Panc1 (cell line): ENCODE data around the gene FAM81B. TPM values are rescaled to one million over a fixed set of nuclear protein-coding genes. Genes with fewer than 3 reads are reported as not detected.

Experiments used
- ATAC-seq: fragments of 200-7000 bp; cut with Tn5 transposase; 2 replicates; pipeline ENCODE4 v1.9.1; 2020; ENCODE audit warnings: mild to moderate bottlenecking, moderate library complexity
- BruUV-seq: library from RNA; stranded (reverse); fragments of 400-500 nt; replicated peaks from 2 replicates; lab custom pipeline; 2021; lab: Mats Ljungman, UMichigan
- CTCF ChIA-PET: fragments of 300-600 bp; sonication (Branson Sonifier 250); formaldehyde crosslinking; loops from one replicate; lab custom pipeline; 2022; ENCODE audit warnings: antibody characterized with exemption; lab: Charles Lee
- POLR2A ChIA-PET: fragments of 300-600 bp; sonication (Branson Sonifier 250); formaldehyde crosslinking; loops from one replicate; lab custom pipeline; 2022; ENCODE audit warnings: antibody characterized with exemption; lab: Charles Lee
- DNase-seq: peaks from one replicate; pipeline ENCODE4 v3.0.0-alpha.2; 2010; ENCODE audit warnings: low read depth, low spot score
- H3K27ac ChIP-seq: 2 replicates; pipeline ENCODE4 v1.5.1; 2011; ENCODE audit warnings: mild to moderate bottlenecking, low read length, inconsistent platforms
- H3K27me3 ChIP-seq: fragments of 200-500 bp; sonication (Bioruptor generic); 2 replicates; pipeline ENCODE4 v1.6.0; 2014; ENCODE audit warnings: low read length, inconsistent platforms; ENCODE audit not compliant: control insufficient read depth, insufficient read depth
- H3K36me3 ChIP-seq: fragments of 200-500 bp; sonication (Bioruptor generic); 2 replicates; pipeline ENCODE4 v1.5.1; 2014; ENCODE audit warnings: inconsistent platforms, mild to moderate bottlenecking, low read length, moderate library complexity; ENCODE audit not compliant: control insufficient read depth, insufficient read depth
- H3K4me1 ChIP-seq: 2 replicates; pipeline ENCODE4 v1.5.1; 2011; ENCODE audit warnings: inconsistent platforms, mild to moderate bottlenecking, low read length, moderate library complexity; ENCODE audit not compliant: control insufficient read depth, insufficient read depth
- H3K4me3 ChIP-seq, 2 experiments: 2 replicates each; pipeline ENCODE4 v1.5.1; 2011 to 2012; ENCODE audit warnings: low read depth in 2 of 2, low read length in 2 of 2, mild to moderate bottlenecking in 2 of 2, inconsistent platforms in 1 of 2, moderate library complexity in 1 of 2
- H3K9me3 ChIP-seq: fragments of 200-500 bp; sonication (Bioruptor generic); 2 replicates; pipeline ENCODE4 v1.5.1; 2014; ENCODE audit warnings: low read depth, mild to moderate bottlenecking, inconsistent platforms, low read length, moderate library complexity; ENCODE audit not compliant: control insufficient read depth, insufficient read depth
- POLR2AphosphoS5 ChIP-seq: IDR thresholded peaks from 2 replicates; pipeline ENCODE4 v1.6.1; 2012; ENCODE audit warnings: mild to moderate bottlenecking, low read depth, low read length, moderate library complexity
- SIN3A ChIP-seq: IDR thresholded peaks from 2 replicates; pipeline ENCODE4 v1.6.1; 2012; ENCODE audit warnings: low read depth, mild to moderate bottlenecking, low read length, moderate library complexity, borderline replicate concordance; ENCODE audit not compliant: insufficient read depth
- TCF7L2 ChIP-seq: IDR thresholded peaks from 2 replicates; pipeline ENCODE4 v1.6.1; 2011; ENCODE audit warnings: mild to moderate bottlenecking, low read depth, low read length, inconsistent platforms
- in situ Hi-C: cut with HindIII; loops from 2 replicates; pipeline ENCODE4 v1.10.0; 2016; ENCODE audit warnings: low sequenced_read_pairs, low pct_unique_long_range_greater_than_20kb
- intact Hi-C: fragments of 100-400 bp; cut with micrococcal nuclease; formaldehyde crosslinking; loops from one replicate; pipeline ENCODE4 v1.10.0; 2022; ENCODE audit not compliant: unreplicated experiment
- total RNA-seq: library from RNA; stranded (reverse); gene quantifications from one replicate; pipeline ENCODE4 v1.2.1, GENCODE V29; 2021; ENCODE audit not compliant: unreplicated experiment
- TF ChIP-seq, protein P1 (sequence below): fragments of 450-650 bp; IDR thresholded peaks from 2 replicates; pipeline ENCODE4 v1.5.1; 2017; ENCODE audit warnings: mild to moderate bottlenecking
- TF ChIP-seq, protein P2 (sequence below), 2 experiments: IDR thresholded peaks; 2 replicates each; pipeline ENCODE4 v1.6.1; 2011 to 2012; ENCODE audit warnings: low read depth in 2 of 2, control low read depth in 1 of 2, low read length in 1 of 2, mild to moderate bottlenecking in 1 of 2, moderate library complexity in 1 of 2; ENCODE audit not compliant: insufficient read depth in 1 of 2

FAM81B gene
- total RNA-seq, 1 experiment from 2014 or later, result not detected

DNA sequence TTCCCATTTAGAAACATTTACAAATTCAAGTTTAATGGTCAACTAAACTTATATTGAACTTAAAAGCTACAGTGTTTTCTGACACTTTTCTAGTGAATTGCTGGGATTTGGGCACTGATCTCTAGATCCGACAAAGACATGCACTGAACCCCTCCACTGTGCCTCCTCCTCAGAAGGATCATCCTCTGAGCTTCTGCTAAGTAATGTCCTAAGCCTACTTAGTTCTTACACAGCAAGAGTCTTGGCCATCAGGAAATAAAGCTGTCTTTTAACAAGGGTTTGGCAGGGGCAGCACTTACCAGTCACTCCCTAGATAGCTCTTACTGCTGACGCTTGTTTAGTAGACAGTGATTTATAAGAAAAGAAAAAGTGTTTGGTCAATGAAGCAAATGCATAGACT lies 50.5 kb downstream of the FAM81B start:
- ChIA-PET CTCF (no interaction called here), POLR2A (no interaction called here)
- no TSS peak for BruUV-seq
- Histone ChIP-seq H3K9me3 (no peaks in the 10 kb centered on the region), H3K27me3 (peaks cover 12% of the 10 kb centered on the region), H3K4me1 (no peaks in the 10 kb centered on the region), H3K36me3 (no peaks in the 10 kb centered on the region), H3K27ac (no peak overlapping the region), H3K4me3 (no peak overlapping the region)
- in situ Hi-C loops, result no loop called here
- intact Hi-C loops, result no loop called here
- ATAC-seq (no peak), DNase-seq (no peak)
- TF ChIP-seq TCF7L2 (no peak), SIN3A (no peak), POLR2AphosphoS5 (no peak)
- TF ChIP-seq, protein P1, sequence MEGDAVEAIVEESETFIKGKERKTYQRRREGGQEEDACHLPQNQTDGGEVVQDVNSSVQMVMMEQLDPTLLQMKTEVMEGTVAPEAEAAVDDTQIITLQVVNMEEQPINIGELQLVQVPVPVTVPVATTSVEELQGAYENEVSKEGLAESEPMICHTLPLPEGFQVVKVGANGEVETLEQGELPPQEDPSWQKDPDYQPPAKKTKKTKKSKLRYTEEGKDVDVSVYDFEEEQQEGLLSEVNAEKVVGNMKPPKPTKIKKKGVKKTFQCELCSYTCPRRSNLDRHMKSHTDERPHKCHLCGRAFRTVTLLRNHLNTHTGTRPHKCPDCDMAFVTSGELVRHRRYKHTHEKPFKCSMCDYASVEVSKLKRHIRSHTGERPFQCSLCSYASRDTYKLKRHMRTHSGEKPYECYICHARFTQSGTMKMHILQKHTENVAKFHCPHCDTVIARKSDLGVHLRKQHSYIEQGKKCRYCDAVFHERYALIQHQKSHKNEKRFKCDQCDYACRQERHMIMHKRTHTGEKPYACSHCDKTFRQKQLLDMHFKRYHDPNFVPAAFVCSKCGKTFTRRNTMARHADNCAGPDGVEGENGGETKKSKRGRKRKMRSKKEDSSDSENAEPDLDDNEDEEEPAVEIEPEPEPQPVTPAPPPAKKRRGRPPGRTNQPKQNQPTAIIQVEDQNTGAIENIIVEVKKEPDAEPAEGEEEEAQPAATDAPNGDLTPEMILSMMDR, result no peak
- TF ChIP-seq, protein P2, sequence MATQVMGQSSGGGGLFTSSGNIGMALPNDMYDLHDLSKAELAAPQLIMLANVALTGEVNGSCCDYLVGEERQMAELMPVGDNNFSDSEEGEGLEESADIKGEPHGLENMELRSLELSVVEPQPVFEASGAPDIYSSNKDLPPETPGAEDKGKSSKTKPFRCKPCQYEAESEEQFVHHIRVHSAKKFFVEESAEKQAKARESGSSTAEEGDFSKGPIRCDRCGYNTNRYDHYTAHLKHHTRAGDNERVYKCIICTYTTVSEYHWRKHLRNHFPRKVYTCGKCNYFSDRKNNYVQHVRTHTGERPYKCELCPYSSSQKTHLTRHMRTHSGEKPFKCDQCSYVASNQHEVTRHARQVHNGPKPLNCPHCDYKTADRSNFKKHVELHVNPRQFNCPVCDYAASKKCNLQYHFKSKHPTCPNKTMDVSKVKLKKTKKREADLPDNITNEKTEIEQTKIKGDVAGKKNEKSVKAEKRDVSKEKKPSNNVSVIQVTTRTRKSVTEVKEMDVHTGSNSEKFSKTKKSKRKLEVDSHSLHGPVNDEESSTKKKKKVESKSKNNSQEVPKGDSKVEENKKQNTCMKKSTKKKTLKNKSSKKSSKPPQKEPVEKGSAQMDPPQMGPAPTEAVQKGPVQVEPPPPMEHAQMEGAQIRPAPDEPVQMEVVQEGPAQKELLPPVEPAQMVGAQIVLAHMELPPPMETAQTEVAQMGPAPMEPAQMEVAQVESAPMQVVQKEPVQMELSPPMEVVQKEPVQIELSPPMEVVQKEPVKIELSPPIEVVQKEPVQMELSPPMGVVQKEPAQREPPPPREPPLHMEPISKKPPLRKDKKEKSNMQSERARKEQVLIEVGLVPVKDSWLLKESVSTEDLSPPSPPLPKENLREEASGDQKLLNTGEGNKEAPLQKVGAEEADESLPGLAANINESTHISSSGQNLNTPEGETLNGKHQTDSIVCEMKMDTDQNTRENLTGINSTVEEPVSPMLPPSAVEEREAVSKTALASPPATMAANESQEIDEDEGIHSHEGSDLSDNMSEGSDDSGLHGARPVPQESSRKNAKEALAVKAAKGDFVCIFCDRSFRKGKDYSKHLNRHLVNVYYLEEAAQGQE (IDR thresholded peaks at IDR 0.05; ENCODE audit: insufficient read depth in 1 of 2, low read depth in 2 of 2, low read length in 1 of 2), result no peak

DNA sequence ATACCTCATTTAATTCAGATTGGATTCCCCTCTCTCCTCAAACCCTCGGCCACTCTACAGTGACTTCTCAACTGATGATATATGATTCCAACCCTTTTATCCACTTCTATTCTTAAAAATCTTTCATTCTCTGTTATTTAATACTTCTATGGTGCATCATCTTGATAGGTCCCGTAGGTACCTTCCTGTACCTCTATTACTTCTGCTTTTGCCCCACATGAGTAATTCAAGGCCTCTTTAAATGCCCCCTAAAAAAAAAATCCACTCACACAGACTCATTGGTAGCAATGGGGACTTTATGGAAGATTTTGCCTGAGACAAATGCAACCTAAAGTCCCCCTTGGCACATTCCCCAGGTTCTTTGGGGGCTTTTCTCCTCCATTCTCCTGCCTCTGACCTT lies 54.3 kb downstream of the FAM81B start:
- H3K4me3 ChIP-seq, result no peak overlapping the region
- no TSS peak for BruUV-seq
- no peaks in the 10 kb centered on the region for H3K9me3 ChIP-seq
- ChIA-PET CTCF (no interaction called here), POLR2A (no interaction called here)
- H3K36me3 ChIP-seq, result no peaks in the 10 kb centered on the region
- H3K27me3 ChIP-seq, result peaks cover 9% of the 10 kb centered on the region
- no peaks in the 10 kb centered on the region for H3K4me1 ChIP-seq
- ATAC-seq (no peak), DNase-seq (no peak)
- TF ChIP-seq SIN3A (no peak), TCF7L2 (no peak), POLR2AphosphoS5 (no peak)
- TF ChIP-seq, protein P1, result no peak
- TF ChIP-seq, protein P2 (IDR thresholded peaks at IDR 0.05; ENCODE audit: insufficient read depth in 1 of 2, low read depth in 2 of 2, low read length in 1 of 2), result no peak
- intact Hi-C loops, result no loop called here
- H3K27ac ChIP-seq, result no peak overlapping the region
- in situ Hi-C loops, result no loop called here
